NCI-H1417 (cell line): ENCODE data around the gene CADPS2.

Experiments
- DNase-seq, 3 experiments: peaks; one replicate each; lab custom pipeline; 2025; lab: John Stamatoyannopoulos, UW

Gene CADPS2

DNA sequence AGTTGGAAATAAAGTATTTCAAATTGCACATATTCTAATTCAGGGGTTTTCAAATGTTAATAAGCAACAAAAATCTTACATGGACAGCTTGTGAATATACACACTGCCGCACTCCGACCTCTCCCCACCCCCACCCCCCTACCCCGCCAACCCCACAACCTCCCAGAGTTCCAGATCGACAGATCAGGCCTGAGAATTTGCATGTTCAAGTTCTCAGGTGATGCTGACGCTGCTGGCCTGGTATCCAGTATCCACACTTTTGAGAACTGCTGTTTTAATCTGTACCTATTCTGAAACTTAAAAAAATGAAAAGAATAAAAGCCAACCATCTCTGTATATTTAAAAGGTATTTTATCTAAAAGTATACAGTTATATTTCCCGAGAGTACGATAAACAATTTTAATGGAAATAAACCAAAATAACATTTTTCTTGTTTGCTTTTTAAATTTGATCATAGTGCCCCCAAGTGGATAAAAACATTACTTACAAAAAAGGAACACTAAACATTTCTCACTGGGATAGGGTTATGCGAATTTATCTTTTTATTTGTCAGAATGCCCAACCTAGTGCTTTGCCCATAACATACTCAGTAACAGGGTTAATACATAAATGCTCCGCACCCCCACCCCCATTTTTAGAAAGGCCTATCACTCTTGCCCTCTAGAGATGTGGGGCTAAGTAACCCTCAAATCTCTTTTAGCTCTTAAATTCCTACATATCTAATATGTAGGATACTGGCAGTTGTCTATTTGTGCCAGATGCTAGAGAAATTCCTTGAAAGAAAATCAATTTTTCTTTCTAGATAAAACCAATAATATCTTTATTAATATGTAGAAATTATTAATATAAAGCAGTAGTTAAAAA is 353.6 kb downstream of the CADPS2 start:
- peak in 1 of 3 experiments; percentile 63 for DNase-seq

DNA sequence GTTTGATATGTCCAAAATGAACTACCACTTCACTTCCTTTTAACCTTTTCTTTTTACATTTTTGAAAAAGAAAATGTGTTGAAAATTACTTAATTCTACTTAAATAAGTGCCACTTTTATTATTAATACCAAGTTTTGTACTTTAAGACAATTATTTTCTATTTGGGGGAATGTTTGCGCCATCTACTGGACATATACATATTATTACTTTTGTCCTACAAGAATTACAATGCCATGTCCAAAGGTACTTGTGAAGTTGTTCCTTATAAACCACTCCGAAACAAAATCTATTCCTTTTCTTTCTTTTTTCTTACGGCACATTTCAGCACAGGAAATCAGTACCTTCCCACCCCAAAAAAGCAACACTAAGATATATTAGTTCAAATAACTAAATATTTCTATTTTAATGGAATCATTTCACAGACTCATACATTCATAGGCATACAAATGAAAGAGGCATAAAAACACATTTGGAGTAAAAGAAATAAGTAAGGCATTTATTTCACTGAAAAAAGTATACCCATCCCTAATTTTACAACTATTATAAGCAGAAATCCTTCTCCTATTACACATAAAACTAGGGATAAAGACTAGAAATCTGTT is 357.3 kb downstream of the CADPS2 start:
- DNase-seq = peak; percentile 19 to 85 (median 68)

DNA sequence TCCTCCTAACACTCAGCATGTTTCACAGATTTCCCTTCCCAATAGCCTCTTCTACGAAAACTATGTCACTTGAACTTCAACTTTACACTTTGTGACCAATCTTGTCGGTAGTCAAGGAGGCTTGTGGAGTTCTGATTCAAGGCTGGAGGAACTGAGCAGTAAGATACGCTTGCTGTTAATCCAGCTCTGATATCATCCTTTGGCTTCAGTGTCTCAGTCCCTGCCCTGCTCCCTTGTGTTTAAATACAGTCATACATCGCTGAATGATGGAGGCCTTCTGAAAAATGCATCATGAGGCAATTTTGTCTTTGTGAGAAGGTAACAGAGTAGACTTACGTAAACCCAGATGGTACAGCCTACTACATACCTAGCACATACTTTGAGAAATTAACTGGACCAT is 360.9 kb downstream of the CADPS2 start:
- no peak for DNase-seq

- DNase-seq = no peak
These were observed 364.5 kb downstream of the CADPS2 start for GRCh38 chr7:122521767-122522166.

- DNase-seq = peak in 2 of 3 experiments; percentile 76 to 87
These were observed 365.2 kb downstream of the CADPS2 start for GRCh38 chr7:122520971-122521555.

DNA sequence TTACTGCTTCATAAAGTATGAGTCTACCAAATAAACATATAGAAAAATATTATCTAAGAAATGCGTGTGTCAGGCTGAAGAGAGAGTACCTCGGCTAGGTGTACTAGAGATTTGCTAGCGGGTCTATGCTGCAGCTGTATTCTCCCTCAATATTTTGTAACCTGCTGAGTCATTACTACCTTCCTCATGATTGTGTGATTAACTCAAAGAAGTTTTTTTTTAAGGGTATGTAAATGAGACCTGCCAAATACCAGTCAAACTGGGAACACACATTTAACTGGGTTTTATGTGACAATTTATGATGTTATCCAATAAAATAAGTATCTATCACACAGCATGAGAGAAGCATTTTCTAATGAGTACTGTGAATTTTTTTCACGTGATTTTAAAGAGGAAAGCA is 367.8 kb downstream of the CADPS2 start:
- DNase-seq = peak in 1 of 3 experiments; percentile 20

GRCh38 chr7:122517576-122517975 is 368.7 kb downstream of the CADPS2 start:
- no peak for DNase-seq

- peak in 1 of 3 experiments; percentile 17 for DNase-seq
These were observed 370.9 kb downstream of the CADPS2 start for GRCh38 chr7:122515404-122515803.

DNA sequence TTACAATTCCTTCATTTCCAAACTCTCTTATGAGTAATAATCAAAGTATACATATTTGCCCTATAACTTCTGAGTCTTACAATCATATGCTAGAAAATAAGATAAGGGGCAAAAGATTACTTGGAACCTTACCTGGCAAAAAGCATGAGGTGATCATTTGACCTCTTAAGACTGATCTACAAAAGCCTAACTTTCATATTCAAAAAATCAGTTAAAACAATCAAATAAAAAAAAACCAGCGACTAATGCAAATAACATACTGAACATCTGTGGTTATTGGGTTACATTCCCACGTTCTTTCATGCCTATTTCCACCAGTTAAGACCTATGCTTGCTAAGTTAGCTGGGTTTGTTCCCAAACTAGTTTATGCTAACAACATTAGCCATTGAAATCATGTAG is 375.0 kb downstream of the CADPS2 start:
- DNase-seq = no peak

DNA sequence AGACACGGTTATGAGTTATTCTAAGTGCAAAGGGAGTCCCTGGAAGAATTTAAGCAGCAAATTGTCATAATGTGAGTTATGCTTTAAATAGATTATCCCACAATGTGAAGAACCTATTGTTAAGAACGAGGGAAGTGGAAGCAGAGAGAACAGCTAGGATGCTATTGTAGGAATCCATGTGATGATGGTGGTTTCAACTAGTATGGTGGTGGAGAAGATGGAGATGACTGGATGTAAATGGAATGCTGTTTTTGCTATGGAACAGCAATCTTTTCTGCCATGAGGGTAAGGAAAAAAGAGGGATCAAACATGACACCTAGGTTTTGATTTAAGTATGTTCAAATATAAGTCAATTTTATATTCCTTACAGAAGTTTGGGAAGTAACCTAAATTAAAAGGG is 378.7 kb downstream of the CADPS2 start:
- DNase-seq = no peak

DNA sequence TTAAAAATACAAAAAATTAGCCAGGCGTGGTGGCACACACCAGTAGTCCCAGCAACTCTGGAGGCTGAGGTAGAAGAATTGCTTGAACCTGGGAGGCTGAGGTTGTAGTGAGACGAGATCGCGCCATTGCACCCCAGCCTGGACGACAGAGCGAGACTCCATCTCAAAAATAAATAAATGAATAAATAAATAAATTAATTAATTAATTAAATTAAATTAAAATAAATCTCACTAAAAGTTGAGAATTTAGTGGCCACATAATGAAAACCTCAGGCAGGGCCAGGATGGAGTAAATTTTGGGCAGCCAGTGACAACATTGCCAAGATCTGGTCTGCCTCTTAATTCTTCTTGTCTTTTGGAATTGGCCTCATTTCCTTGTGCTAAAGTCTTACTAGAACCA is 394.3 kb downstream of the CADPS2 start:
- no peak for DNase-seq

DNA sequence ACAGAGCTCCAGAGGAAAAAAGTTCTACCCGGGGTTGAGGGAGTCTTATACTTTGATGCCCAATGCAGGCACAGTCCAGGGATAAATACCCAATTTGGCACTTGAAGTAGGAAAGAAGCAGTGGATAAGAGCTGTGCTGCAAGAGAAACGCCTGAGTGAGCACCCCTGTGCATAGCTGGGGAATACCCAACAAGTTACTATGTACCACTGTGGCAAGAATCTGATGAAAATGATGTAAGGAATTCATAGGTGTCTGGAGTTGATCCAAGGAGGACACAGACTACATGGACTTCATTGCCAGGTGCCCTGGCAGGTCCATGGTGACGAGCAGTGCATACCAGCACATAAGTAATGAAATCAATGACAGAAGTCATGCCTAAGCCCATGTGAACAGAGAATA is 398.0 kb downstream of the CADPS2 start:
- DNase-seq = no peak

- no peak for DNase-seq
These were observed 399.1 kb downstream of the CADPS2 start for GRCh38 chr7:122487131-122487530.

DNA sequence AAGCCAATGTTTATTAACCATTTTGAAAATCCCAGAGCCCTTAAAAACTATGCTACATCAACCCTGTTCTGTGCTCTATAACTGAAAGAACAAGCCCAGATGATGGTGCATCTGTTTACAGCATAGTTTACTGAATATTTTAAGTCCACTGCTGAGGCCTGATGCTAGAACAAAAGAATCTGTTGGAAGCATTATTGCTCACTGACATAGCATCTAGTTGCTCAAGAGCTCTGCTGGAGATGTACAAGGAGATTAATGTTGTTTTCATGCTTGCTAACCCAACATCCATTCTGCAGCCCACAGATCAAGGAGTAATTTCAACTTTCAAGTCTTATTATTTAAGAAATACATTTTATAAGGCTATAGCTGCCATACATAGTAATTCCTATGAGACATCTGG is 400.4 kb downstream of the CADPS2 start:
- no peak for DNase-seq

DNA sequence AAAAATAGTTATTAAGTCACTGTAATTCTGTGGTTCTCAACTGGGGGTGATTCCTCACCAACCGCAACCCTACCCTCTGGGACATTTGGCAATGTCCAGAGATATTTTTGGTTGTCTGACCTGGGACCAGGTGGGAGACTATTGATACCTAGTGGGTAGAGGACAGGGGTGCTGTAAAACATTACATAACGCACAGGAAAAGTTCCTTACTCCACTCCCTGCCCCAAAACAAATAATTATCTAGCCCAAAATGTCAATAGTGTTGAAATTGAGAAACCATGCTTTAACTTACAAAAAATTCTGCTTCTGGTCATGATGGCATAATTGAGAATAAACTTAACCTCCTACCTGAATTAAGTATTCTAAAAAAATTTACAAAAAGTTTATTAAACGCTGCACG is 404.0 kb downstream of the CADPS2 start:
- no peak for DNase-seq

GRCh38 chr7:122470859-122471258 is 415.4 kb downstream of the CADPS2 start:
- no peak for DNase-seq

DNA sequence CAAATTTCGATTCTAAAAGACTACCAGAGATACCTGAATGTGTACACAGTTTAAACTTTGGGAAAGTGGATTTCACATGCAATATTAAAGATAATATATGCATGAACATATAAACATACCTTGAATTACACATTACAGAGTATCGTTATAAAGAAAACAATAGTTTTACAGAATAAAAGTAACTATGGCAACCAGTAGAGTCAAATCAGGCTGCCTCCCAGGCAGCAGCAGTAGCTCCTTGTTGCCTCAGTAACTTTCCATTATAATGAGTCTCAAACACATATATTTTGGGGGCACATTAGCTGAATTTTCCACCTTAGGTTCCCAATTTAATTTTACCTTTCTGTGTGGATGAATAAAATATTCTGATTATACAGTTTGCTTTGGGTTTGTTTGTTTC is 417.3 kb downstream of the CADPS2 start:
- peak in 1 of 3 experiments; percentile 27 for DNase-seq

GRCh38 chr7:122467661-122468449 is 418.4 kb downstream of the CADPS2 start:
- peak in 1 of 3 experiments; percentile 42 for DNase-seq

DNA sequence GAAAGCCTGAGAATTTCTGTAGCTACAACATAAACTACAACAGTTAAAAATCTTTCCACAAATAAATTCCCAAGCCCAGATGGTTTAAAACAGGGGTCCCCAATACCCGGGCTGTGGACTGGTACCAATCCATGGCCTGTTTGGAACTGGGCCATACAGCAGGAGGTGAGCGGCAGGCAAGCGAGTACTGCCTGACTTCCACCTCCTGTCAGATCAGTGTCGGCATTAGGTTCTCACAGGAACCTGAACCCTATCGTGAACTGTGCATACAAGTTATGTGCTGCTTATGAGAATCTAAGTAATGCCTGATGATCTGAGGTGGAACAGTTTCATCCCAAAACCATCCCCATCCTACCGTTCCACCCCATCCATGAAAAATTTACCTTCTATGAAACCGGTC is 421.0 kb downstream of the CADPS2 start:
- DNase-seq = no peak

- DNase-seq = no peak
These were observed 422.6 kb downstream of the CADPS2 start for GRCh38 chr7:122463631-122464030.

DNA sequence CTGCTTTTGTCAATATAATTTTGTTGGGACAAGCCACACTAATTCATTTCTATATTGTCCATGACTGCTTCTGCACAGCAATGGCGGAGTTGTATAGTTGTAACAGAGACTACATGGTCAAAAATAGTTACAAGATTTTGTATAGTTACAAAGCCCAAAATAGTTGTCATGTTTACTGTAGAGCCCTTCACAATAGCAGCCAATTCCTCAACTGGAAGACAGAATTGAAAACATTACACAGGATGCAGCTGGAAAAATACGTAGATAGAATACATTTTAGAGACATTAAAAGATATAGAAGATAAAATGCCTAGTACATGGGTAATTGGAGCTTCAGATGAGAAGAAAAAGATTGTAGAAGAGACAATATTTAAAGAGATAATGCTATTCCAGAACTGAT is 425.3 kb downstream of the CADPS2 start:
- DNase-seq = no peak

- DNase-seq = no peak
These were observed 428.3 kb downstream of the CADPS2 start for GRCh38 chr7:122457969-122458368.
